ENCODE measurements around the gene CATSPERZ.

CATSPERZ gene

GRCh38 chr11:64342869-64343745 lies 42.9 kb downstream of the CATSPERZ start:
- no peak for DNase-seq (ENCODE audit: low read depth)

GRCh38 chr11:64343767-64344559 lies 43.8 kb downstream of the CATSPERZ start:
- DNase-seq (ENCODE audit: low read depth): no peak

GRCh38 chr11:64344787-64345186 lies 44.6 kb downstream of the CATSPERZ start:
- DNase-seq (ENCODE audit: low read depth): no peak

- no peak for DNase-seq (ENCODE audit: low read depth)
These were observed 47.2 kb downstream of the CATSPERZ start for GRCh38 chr11:64347193-64347867.

GRCh38 chr11:64348383-64349024 lies 48.3 kb downstream of the CATSPERZ start:
- no peak for DNase-seq (ENCODE audit: low read depth)

- no peak for DNase-seq (ENCODE audit: low read depth)
These were observed 48.8 kb downstream of the CATSPERZ start for GRCh38 chr11:64349025-64349387.

GRCh38 chr11:64349404-64349803 lies 49.2 kb downstream of the CATSPERZ start:
- no peak for DNase-seq (ENCODE audit: low read depth)

GRCh38 chr11:64351136-64351631 lies 51.0 kb downstream of the CATSPERZ start:
- DNase-seq (ENCODE audit: low read depth): no peak

GRCh38 chr11:64352099-64352994 lies 52.2 kb downstream of the CATSPERZ start:
- DNase-seq (ENCODE audit: low read depth): no peak

- no peak for DNase-seq (ENCODE audit: low read depth)
These were observed 53.0 kb downstream of the CATSPERZ start for GRCh38 chr11:64352995-64353714.

- DNase-seq (ENCODE audit: low read depth): no peak
These were observed 53.8 kb downstream of the CATSPERZ start for GRCh38 chr11:64353715-64354506.
